T-helper 2 cell treated with Interferon-gamma antibody and Interleukin-4, amounts not matched to agents 5 μg/mL and 100 μg/mL, for 36 hours (primary cell): Measurements from ENCODE around the gene SIX3.

Experiments
- DNase-seq: peaks from one replicate; pipeline ENCODE4 v3.0.0; 2021; ENCODE audit warnings: low spot score
- H3K27ac Mint-ChIP-seq: one replicate; pipeline ENCODE4 v1.8.0; 2021; ENCODE audit warnings: mild to moderate bottlenecking, mixed read lengths
- H3K27me3 Mint-ChIP-seq: one replicate; pipeline ENCODE4 v1.8.0; 2021; ENCODE audit warnings: low read depth, mixed read lengths
- H3K36me3 Mint-ChIP-seq: one replicate; pipeline ENCODE4 v1.8.0; 2021; ENCODE audit warnings: low read depth, mixed read lengths
- H3K4me1 Mint-ChIP-seq: one replicate; pipeline ENCODE4 v1.8.0; 2021; ENCODE audit warnings: low read depth, mixed read lengths
- H3K4me3 Mint-ChIP-seq: one replicate; pipeline ENCODE4 v1.8.0; 2022; ENCODE audit warnings: mild to moderate bottlenecking, moderate library complexity, mixed read lengths
- H3K9me3 Mint-ChIP-seq: one replicate; pipeline ENCODE4 v1.8.0; 2021; ENCODE audit warnings: mixed read lengths

SIX3 gene

DNA sequence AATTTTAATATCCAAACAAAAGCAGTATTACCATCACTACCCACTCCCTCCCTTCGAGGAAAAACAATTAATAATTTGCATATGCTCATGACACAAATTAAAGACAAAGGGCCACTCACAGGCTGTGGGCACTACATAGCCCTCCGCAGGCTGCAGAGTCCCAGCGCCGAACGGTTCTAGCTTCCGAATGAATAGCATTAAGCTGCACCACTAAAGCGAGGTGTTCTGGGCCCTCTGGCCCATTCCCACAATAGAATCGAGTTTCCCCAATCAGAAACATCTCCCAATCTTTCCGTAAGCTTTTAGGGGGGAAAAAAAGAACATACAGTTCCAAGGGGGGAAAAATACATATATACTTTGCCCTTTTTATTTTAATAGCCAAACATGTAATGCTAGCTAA, 14.5 kb upstream of the SIX3 start:
- Mint-ChIP-seq H3K9me3 (no peaks in the 10 kb centered on the region), H3K4me3 (no peak overlapping the region), H3K36me3 (no peaks in the 10 kb centered on the region), H3K4me1 (peaks cover 9% of the 10 kb centered on the region), H3K27me3 (peaks cover 80% of the 10 kb centered on the region), H3K27ac (no peak overlapping the region)
- DNase-seq = no peak

DNA sequence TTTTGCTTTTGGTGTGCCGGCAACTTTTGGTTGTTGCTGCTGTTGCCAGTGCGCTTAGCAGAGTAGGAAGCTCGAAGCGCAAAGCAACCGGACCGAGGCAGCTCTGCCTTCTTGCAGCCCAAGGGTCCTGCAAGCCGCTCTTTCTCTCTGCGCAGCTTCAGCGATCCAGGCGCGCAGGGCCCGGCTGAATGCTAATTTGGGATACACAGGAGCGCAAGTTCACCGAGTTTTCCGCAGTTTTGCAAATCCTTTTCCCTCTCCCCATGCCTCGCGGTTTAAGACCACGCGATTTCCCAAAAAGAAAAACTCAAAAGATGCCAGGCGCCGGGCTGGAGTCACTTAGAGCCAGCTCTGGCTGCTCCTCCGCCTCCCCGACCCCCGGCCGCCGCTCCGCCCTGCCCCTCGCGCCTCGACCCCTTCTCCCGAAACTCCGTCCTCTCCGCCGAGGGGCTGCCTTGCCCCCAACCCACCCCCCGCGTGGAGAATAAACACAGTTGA, 13.5 kb upstream of the SIX3 start:
- H3K27me3 Mint-ChIP-seq = peaks cover 83% of the 10 kb centered on the region
- DNase-seq = no peak
- no peak overlapping the region for H3K27ac Mint-ChIP-seq
- H3K9me3 Mint-ChIP-seq = no peaks in the 10 kb centered on the region
- H3K36me3 Mint-ChIP-seq = no peaks in the 10 kb centered on the region
- H3K4me1 Mint-ChIP-seq = peaks cover 9% of the 10 kb centered on the region
- no peak overlapping the region for H3K4me3 Mint-ChIP-seq

- Mint-ChIP-seq H3K9me3 (no peaks in the 10 kb centered on the region), H3K27ac (no peak overlapping the region), H3K4me1 (peaks cover 10% of the 10 kb centered on the region), H3K27me3 (peaks cover 83% of the 10 kb centered on the region), H3K36me3 (no peaks in the 10 kb centered on the region), H3K4me3 (no peak overlapping the region)
- no peak for DNase-seq
Measured at GRCh38 chr2:44928483-44929158, 12.9 kb upstream of the SIX3 start.

DNA sequence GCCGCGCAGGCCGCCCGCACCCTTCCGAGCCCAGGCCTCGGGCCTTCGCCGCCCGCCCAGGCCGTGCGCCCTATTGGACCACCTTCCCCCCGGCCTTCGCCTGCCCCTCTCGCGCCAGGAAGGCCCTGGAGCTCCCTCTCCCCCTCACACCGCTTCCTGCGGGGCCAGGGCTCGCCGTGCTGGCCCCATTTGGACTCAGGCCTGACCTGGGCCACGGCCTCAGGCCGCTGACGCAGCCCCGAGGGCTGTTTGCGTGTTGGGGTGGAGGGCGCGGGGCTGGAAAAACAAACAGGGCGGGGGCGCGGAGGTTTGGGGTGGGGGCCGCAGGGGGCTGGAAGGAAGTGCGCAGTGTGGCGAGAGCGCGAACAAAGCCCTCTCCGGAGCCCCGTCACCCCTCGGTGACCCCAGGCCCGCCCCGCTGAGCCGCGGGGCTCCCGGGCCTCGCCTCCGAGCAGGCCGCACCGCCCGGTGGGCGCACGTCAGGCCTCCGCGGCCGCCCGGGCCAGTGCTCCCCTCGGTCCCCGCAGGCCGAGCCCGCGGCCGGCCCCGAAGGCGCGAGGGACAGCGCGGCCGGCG, 12.3 kb upstream of the SIX3 start:
- H3K36me3 Mint-ChIP-seq = no peaks in the 10 kb centered on the region
- DNase-seq = no peak
- H3K9me3 Mint-ChIP-seq = no peaks in the 10 kb centered on the region
- H3K4me1 Mint-ChIP-seq = peaks cover 12% of the 10 kb centered on the region
- peaks cover 83% of the 10 kb centered on the region for H3K27me3 Mint-ChIP-seq
- H3K27ac Mint-ChIP-seq = no peak overlapping the region
- no peak overlapping the region for H3K4me3 Mint-ChIP-seq

- DNase-seq = no peak
- Mint-ChIP-seq H3K4me3 (peak overlapping the region; percentile 60), H3K9me3 (no peaks in the 10 kb centered on the region), H3K27ac (no peak overlapping the region), H3K4me1 (peaks cover 12% of the 10 kb centered on the region), H3K27me3 (peaks cover 84% of the 10 kb centered on the region), H3K36me3 (no peaks in the 10 kb centered on the region)
Measured at GRCh38 chr2:44929735-44930273, 11.7 kb upstream of the SIX3 start.

GRCh38 chr2:44930274-44931197, 11.0 kb upstream of the SIX3 start:
- H3K27ac Mint-ChIP-seq = peak overlapping the region; percentile 15
- H3K4me3 Mint-ChIP-seq = peak overlapping the region; percentile 60
- H3K9me3 Mint-ChIP-seq = no peaks in the 10 kb centered on the region
- H3K4me1 Mint-ChIP-seq = peaks cover 12% of the 10 kb centered on the region
- DNase-seq = no peak
- H3K36me3 Mint-ChIP-seq = no peaks in the 10 kb centered on the region
- peaks cover 82% of the 10 kb centered on the region for H3K27me3 Mint-ChIP-seq

GRCh38 chr2:44931198-44931780, 10.2 kb upstream of the SIX3 start:
- no peaks in the 10 kb centered on the region for H3K36me3 Mint-ChIP-seq
- H3K9me3 Mint-ChIP-seq = no peaks in the 10 kb centered on the region
- DNase-seq = no peak
- peaks cover 80% of the 10 kb centered on the region for H3K27me3 Mint-ChIP-seq
- no peak overlapping the region for H3K4me3 Mint-ChIP-seq
- H3K4me1 Mint-ChIP-seq = peaks cover 12% of the 10 kb centered on the region
- no peak overlapping the region for H3K27ac Mint-ChIP-seq

DNA sequence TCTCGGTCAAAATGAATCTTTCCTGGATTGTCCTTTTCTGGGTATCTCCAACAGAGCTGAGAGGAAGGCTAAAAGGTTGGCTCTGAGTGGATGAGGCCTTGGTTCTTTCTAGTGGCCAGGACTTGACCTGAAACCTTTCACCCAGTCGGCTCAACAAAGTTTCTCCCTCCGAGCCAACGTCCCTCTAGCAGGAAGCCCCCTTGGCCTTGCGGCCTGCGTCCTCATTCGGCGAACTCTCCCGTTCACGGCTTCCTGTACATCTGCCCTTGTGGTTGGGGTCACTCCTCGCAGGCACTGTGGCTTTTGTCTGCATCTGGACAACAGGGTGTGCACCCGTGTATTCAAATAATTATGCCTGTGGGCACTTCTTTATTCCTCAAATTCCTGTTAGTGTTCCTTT, 9.4 kb upstream of the SIX3 start:
- H3K9me3 Mint-ChIP-seq = no peaks in the 10 kb centered on the region
- peaks cover 12% of the 10 kb centered on the region for H3K4me1 Mint-ChIP-seq
- peaks cover 2% of the 10 kb centered on the region for H3K36me3 Mint-ChIP-seq
- H3K27ac Mint-ChIP-seq = peak overlapping the region; percentile 43
- H3K27me3 Mint-ChIP-seq = peaks cover 81% of the 10 kb centered on the region
- no peak overlapping the region for H3K4me3 Mint-ChIP-seq
- no peak for DNase-seq

GRCh38 chr2:44932564-44933392, 8.7 kb upstream of the SIX3 start:
- H3K36me3 Mint-ChIP-seq = peaks cover 2% of the 10 kb centered on the region
- no peak overlapping the region for H3K4me3 Mint-ChIP-seq
- no peaks in the 10 kb centered on the region for H3K9me3 Mint-ChIP-seq
- peaks cover 12% of the 10 kb centered on the region for H3K4me1 Mint-ChIP-seq
- no peak for DNase-seq
- H3K27me3 Mint-ChIP-seq = peaks cover 80% of the 10 kb centered on the region
- H3K27ac Mint-ChIP-seq = no peak overlapping the region

DNA sequence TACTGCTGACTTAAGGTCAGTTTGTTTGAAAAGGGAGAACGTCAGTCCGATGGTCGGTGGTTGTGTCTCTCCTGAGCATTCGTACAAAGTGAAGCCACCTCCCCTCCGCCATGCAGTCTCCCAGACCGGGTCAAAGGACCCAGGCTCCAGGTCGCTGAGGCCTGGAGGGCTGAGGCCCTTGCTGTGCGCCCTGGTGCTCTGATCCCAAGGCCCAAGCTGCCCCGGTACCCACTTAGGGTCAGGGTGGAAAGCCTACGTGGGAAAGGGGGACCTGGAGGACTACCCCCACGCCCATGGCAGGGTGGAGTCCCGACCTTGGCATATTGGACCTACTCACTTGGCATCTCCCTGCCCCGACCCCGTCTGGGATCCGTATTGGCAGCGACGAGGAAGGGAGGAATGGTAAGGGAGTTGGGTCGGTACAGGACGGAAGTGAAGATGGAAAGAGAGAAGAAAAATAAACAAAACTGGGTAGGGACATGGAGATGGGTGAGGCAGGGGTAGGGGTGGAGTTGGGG, 8.0 kb upstream of the SIX3 start:
- peaks cover 2% of the 10 kb centered on the region for H3K36me3 Mint-ChIP-seq
- H3K27ac Mint-ChIP-seq = peak overlapping the region; percentile 57
- peaks cover 80% of the 10 kb centered on the region for H3K27me3 Mint-ChIP-seq
- peaks cover 12% of the 10 kb centered on the region for H3K4me1 Mint-ChIP-seq
- no peak for DNase-seq
- peak overlapping the region; percentile 32 for H3K4me3 Mint-ChIP-seq
- no peaks in the 10 kb centered on the region for H3K9me3 Mint-ChIP-seq

- peak overlapping the region; percentile 34 for H3K4me3 Mint-ChIP-seq
- H3K27ac Mint-ChIP-seq = no peak overlapping the region
- peaks cover 2% of the 10 kb centered on the region for H3K36me3 Mint-ChIP-seq
- no peak for DNase-seq
- H3K9me3 Mint-ChIP-seq = no peaks in the 10 kb centered on the region
- peaks cover 12% of the 10 kb centered on the region for H3K4me1 Mint-ChIP-seq
- H3K27me3 Mint-ChIP-seq = peaks cover 80% of the 10 kb centered on the region
Measured at GRCh38 chr2:44934038-44934982, 7.2 kb upstream of the SIX3 start.
